Transverse colon (tissue), 4 donors: ENCODE results near the gene DOCK1. TPM values are rescaled to one million over a fixed set of nuclear protein-coding genes. Genes with fewer than 3 reads are reported as not detected.

Experiments used
- DNase-seq: peaks from one replicate; pipeline ENCODE4 v3.0.0-alpha.2; 2019
- H3K27ac ChIP-seq, 4 donors: fragments of 200-600 bp; sonication (generic); 2 replicates each; pipeline ENCODE4 v1.5.1; 2016 to 2018; ENCODE audit warnings: inconsistent platforms in 4 of 4
- H3K27me3 ChIP-seq: fragments of 200-600 bp; sonication (generic); 2 replicates; pipeline ENCODE4 v1.5.1; 2017; ENCODE audit warnings: inconsistent platforms
- H3K36me3 ChIP-seq, 4 donors: fragments of 200-600 bp; sonication (generic); 2 replicates each; pipeline ENCODE4 v1.5.1; 2017 to 2019; ENCODE audit warnings: inconsistent platforms in 4 of 4
- H3K4me1 ChIP-seq, 4 donors: fragments of 200-600 bp; sonication (generic); 2 replicates each; pipeline ENCODE4 v1.5.1; 2017 to 2020; ENCODE audit warnings: inconsistent platforms in 4 of 4
- H3K4me3 ChIP-seq, 4 donors: fragments of 200-600 bp; sonication (generic); 1 replicate in 1 of 4; 2 replicates in 3 of 4; pipeline versions ENCODE4 v1.5.1 to v1.6.1; 2017 to 2019; ENCODE audit warnings: inconsistent platforms in 4 of 4
- H3K9me3 ChIP-seq, 2 donors: fragments of 200-600 bp; sonication (generic); 2 replicates each; pipeline ENCODE4 v1.5.1; 2017 to 2019; ENCODE audit warnings: inconsistent platforms in 2 of 2
- CTCF ChIP-seq, 5 experiments: fragments of 200-600 bp in 3 of 5; fragments of 450-650 bp in 2 of 5; sonication (generic) in 3 of 5; IDR thresholded peaks; 1 replicate in 2 of 5; 2 replicates in 3 of 5; pipeline ENCODE4 v1.5.1; 2016 to 2017; ENCODE audit warnings: antibody characterized with exemption in 5 of 5, inconsistent platforms in 3 of 5, mild to moderate bottlenecking in 2 of 5, moderate library complexity in 1 of 5
- EP300 ChIP-seq: sonication (generic); formaldehyde crosslinking; IDR thresholded peaks from one replicate; pipeline ENCODE4 v1.6.1; 2017; ENCODE audit warnings: antibody characterized with exemption, low read depth
- POLR2A ChIP-seq: fragments of 450-650 bp; IDR thresholded peaks from one replicate; pipeline ENCODE4 v1.6.1; 2016; ENCODE audit warnings: antibody characterized with exemption, mild to moderate bottlenecking, moderate library complexity
- POLR2AphosphoS5 ChIP-seq, 3 donors: sonication (generic); formaldehyde crosslinking; IDR thresholded peaks; one replicate each; pipeline ENCODE4 v1.6.1; 2016; ENCODE audit warnings: antibody characterized with exemption in 3 of 3
- WGBS, 2 donors: methylation state at CpG; one replicate each; pipeline ENCODE4 v1.1.5; 2018; ENCODE audit warnings: low coverage in 1 of 2; 5-methylcytosine and 5-hydroxymethylcytosine counted together
- in situ Hi-C, 4 donors: fragments of 200-750 bp; cut with MboI; loops; one replicate each; pipeline versions ENCODE4 v1.15.0 to v1.15.1; 2017; ENCODE audit warnings: low sequenced_read_pairs in 3 of 4, low pct_ligation_motif_present in 1 of 4, low pct_unique_long_range_greater_than_20kb in 1 of 4
- intact Hi-C: fragments of 100-400 bp; cut with DNase I; formaldehyde crosslinking; loops from one replicate; pipeline ENCODE4 v1.15.1; 2023; ENCODE audit warnings: low total_unique reads
- total RNA-seq, 4 donors: library from RNA; depleted of rRNA; stranded (reverse); fragments of >200 nt; gene quantifications; one replicate each; pipeline ENCODE4 v1.1.0, GENCODE V29; 2016

DOCK1 gene
- total RNA-seq, 4 donors from 2014 or later, result 75.1 to 200 (median 92.5) TPM

DNA sequence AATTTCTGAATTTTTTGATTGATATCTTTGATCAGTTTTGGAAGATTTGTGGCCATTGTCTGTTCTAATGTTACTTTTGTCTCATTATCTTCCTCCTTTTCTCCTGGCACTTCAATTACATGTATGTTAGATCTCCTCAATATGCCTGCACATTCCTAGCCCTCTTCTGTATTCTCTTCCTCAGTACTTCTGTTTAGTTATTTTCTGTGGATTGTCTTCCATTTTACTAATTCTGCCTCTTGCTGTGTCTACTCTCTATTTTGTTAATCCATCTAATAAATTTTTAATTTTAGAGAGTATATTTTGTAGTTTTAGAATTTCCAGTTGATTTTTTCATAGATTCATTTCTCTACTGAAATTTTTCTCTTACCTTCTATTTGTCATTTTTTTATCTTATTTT lies 154.1 kb downstream of the DOCK1 start:
- Histone ChIP-seq H3K9me3 (peaks cover 0 to 18% of the 10 kb centered on the region in 2 donors), H3K4me3 (no peak overlapping the region), H3K27ac (no peak overlapping the region), H3K36me3 (peaks cover 0 to 27% (median 2%) of the 10 kb centered on the region in 4 donors), H3K27me3 (no peaks in the 10 kb centered on the region), H3K4me1 (no peaks in the 10 kb centered on the region)
- no peak for TF ChIP-seq CTCF (IDR thresholded peaks at IDR 0.05)
- TF ChIP-seq POLR2AphosphoS5 (IDR thresholded peaks at IDR 0.05), result no peak
- TF ChIP-seq EP300, result no peak
- no peak for TF ChIP-seq POLR2A
- in situ Hi-C loops, result no loop called here
- DNase-seq, result no peak
- intact Hi-C loops, result no loop called here

DNA sequence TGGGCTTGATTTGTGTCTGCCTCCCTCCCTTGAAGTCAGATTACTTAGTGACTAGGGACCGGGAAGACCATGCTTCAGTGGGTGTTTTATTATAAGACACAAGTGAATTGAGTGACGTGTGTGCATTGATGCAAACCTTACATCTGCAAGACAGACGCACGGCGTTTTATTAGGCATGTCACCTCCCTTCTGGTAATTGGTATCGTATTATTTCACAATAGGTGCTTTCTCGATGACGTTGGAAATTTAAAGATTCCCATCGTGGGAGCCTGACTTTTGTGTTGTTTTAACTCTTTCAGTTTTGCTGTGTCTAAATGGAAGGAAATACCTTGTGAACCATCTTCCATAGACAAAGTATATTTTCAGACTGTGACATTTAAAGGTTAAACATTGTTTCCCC lies 158.5 kb downstream of the DOCK1 start:
- no peaks in the 10 kb centered on the region for H3K4me1 ChIP-seq
- in situ Hi-C loops (no loop called here), intact Hi-C loops (no loop called here)
- TF ChIP-seq POLR2AphosphoS5 (IDR thresholded peaks at IDR 0.05) (no peak), EP300 (no peak), POLR2A (no peak), CTCF (IDR thresholded peaks at IDR 0.05) (no peak)
- peaks cover 0 to 25% (median 4%) of the 10 kb centered on the region in 4 donors for H3K36me3 ChIP-seq
- H3K9me3 ChIP-seq, result peaks cover 0 to 7% of the 10 kb centered on the region in 2 donors
- H3K4me3 ChIP-seq, result no peak overlapping the region
- no peaks in the 10 kb centered on the region for H3K27me3 ChIP-seq
- H3K27ac ChIP-seq, result no peak overlapping the region
- 93 to 95% methylated on average over 9 of the region's 9 CpGs for WGBS, 2 donors
- DNase-seq, result no peak

DNA sequence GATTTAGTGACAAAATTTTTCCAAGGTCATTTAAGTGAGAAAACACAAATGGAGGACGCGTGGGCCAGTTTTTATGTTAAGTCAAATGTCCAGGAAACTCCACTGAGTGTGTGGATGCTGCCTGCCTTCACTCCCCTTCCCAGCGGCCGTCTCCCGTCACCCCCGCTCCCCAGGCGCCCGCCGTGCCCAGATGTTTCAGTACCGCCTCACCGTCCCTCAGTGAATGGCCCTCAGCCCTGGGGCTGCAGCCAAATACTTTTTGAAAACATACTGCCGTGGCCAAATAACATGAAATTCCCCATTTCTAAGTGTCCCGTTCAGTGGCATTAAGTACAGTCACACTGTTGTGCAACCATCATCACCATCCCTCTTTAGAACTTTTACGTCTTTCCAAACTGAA lies 159.2 kb downstream of the DOCK1 start:
- TF ChIP-seq POLR2AphosphoS5 (IDR thresholded peaks at IDR 0.05) (no peak), CTCF (IDR thresholded peaks at IDR 0.05) (no peak), POLR2A (no peak), EP300 (no peak)
- in situ Hi-C loops, result no loop called here
- DNase-seq, result no peak
- Histone ChIP-seq H3K36me3 (peaks cover 0 to 25% (median 4%) of the 10 kb centered on the region in 4 donors), H3K4me1 (no peaks in the 10 kb centered on the region), H3K9me3 (peaks cover 0 to under 1% of the 10 kb centered on the region in 2 donors), H3K27ac (no peak overlapping the region), H3K27me3 (no peaks in the 10 kb centered on the region), H3K4me3 (no peak overlapping the region)
- intact Hi-C loops, result no loop called here
- WGBS, 2 donors, result 80 to 95% methylated on average over 1 to 14 of the region's 14 CpGs

DNA sequence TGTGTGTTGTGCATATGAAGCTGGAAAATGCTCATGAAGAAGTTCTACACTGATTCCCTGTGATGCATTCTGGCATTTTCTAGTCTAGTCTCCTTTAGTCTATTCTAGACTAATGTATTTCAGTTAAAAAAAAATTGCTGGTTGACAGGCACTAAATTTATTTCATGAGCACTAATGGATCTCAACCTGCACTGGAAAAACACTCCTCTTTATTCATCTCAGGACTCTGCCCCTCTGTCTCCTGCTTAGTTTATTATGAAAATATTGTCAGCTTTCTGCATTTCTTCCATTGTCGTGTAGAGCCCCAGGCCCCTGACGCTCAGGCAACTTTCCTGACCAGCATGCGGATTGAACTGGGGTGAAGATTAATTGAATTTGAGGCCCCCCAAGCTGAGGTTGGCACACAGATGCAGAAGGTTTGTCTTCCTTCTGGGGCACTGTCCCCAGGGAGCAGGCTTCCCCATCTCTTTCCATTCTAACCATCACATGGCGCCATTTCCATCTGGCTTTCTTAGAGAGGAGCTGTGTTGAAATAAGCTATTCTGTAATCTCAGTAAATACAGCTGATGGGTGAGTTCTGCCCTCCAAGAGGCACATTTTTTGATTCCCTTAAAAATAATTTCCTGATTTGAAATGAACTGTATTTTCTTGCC lies 162.4 kb downstream of the DOCK1 start:
- in situ Hi-C loops, result no loop called here
- H3K27ac ChIP-seq, result no peak overlapping the region
- no peaks in the 10 kb centered on the region for H3K4me1 ChIP-seq
- 86% methylated on average over 4 of the region's 4 CpGs; no CpG with 5 or more reads in 1 of the 2 donors for WGBS, 2 donors
- TF ChIP-seq EP300 (no peak), POLR2A (no peak), POLR2AphosphoS5 (IDR thresholded peaks at IDR 0.05) (no peak), CTCF (IDR thresholded peaks at IDR 0.05) (no peak)
- intact Hi-C loops, result no loop called here
- H3K27me3 ChIP-seq, result no peaks in the 10 kb centered on the region
- H3K36me3 ChIP-seq, result peaks cover 0 to 11% (median 4%) of the 10 kb centered on the region in 4 donors
- no peak for DNase-seq
- H3K9me3 ChIP-seq, result no peaks in the 10 kb centered on the region
- H3K4me3 ChIP-seq, result no peak overlapping the region
